GM04503 (cell line): ENCODE measurements around the gene ANTKMT.
"Not testable (repeated sequence)": the region's sequence is repeated elsewhere in the genome, so short reads cannot be mapped to it uniquely, and the experiment has no call there.

Experiments
- DNase-seq: peaks from one replicate; pipeline ENCODE4 v3.0.0-alpha.2; 2012; ENCODE audit warnings: low read depth

ANTKMT gene

DNA sequence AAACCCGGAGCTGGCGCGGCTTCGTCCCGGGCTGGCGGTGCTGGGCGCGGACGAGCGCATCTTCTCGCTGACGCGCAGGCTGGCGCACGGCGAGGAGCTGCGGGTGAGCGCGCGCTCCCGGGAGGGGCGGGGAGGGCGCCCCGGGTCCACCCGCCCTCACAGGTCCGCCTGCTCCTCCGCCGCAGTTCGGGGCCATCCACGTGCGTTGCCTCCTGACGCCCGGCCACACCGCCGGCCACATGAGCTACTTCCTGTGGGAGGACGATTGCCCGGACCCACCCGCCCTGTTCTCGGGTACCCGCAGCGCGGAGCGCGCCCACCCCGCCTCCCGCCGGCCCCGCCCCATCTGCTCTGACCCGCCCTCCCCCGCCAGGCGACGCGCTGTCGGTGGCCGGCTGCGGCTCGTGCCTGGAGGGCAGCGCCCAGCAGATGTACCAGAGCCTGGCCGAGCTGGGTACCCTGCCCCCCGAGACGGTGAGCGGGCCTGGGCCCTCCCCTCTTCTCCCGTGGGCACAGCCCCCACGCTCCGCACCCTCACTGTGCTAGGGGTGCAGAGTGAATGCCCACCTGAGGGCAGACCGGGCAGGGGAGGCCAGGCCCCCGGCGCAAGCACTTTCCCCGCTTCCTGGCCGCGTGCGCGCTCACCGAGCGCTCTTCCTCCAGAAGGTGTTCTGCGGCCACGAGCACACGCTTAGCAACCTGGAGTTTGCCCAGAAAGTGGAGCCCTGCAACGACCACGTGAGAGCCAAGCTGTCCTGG, 7.4 kb downstream of the ANTKMT start:
- no peak for DNase-seq

- no peak for DNase-seq
These were observed 8.2 kb downstream of the ANTKMT start for GRCh38 chr16:728890-729744.

GRCh38 chr16:729768-730665, 9.1 kb downstream of the ANTKMT start:
- DNase-seq: no peak

GRCh38 chr16:730666-731509, 9.9 kb downstream of the ANTKMT start:
- no peak for DNase-seq

DNA sequence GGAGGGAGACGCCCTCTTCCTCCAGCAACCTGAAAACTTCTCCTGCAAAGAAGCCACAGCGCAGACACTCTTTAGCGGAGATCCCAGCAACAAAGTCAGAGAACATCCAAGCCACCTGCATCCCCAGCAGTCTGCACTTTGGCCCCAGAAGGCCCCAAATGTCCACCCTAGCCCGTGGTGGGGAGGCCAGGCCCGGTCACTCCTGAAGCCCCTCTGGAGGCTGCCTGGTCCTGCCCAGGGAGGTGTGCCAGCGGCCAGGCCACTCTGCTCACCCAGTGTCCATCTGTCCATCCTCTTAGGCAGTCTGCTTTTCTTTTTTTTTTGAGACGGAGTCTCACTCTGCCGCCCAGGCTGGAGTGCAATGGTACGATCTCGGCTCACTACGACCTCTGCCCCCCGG, 11.4 kb downstream of the ANTKMT start:
- no peak for DNase-seq

GRCh38 chr16:732936-733335, 12.0 kb downstream of the ANTKMT start:
- no peak for DNase-seq

- no peak for DNase-seq
These were observed 12.6 kb downstream of the ANTKMT start for GRCh38 chr16:733382-734207.

DNA sequence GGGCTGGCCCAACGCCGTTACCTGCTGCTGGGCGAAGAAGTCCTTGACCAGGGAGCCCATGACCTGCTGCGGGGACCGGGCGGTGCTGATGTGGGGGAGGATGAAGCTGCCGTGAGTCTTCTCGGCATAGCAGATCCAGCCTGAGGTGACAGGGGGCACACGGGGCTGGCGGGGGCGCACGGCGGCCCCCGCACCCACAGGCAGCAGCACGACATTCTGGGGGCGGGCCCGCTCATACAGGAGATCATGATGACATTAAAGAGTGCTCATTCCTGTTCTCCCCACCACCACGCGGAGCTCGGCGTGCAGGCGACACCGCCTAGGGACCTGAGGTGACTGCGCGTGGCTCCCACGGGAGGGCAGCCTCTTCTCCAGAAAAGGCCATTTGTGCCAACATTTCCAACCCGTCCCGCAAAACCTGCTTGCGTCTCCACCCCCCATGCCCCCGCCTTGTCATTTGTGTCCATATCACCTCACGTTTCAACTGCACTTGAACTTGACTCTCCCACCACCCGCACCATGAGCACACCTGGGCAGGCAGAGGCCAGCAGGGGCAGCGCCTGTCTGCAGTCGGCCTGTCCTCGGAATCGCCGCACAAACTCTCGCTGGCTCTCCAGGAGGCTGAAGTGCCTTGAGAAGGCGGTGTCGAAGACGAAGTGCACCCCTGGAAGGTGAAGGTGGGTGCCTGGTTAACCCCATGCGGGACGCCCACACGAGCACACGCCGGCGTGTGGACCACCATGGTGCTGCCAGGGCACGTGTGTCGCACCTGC, 13.4 kb downstream of the ANTKMT start:
- no peak for DNase-seq

DNA sequence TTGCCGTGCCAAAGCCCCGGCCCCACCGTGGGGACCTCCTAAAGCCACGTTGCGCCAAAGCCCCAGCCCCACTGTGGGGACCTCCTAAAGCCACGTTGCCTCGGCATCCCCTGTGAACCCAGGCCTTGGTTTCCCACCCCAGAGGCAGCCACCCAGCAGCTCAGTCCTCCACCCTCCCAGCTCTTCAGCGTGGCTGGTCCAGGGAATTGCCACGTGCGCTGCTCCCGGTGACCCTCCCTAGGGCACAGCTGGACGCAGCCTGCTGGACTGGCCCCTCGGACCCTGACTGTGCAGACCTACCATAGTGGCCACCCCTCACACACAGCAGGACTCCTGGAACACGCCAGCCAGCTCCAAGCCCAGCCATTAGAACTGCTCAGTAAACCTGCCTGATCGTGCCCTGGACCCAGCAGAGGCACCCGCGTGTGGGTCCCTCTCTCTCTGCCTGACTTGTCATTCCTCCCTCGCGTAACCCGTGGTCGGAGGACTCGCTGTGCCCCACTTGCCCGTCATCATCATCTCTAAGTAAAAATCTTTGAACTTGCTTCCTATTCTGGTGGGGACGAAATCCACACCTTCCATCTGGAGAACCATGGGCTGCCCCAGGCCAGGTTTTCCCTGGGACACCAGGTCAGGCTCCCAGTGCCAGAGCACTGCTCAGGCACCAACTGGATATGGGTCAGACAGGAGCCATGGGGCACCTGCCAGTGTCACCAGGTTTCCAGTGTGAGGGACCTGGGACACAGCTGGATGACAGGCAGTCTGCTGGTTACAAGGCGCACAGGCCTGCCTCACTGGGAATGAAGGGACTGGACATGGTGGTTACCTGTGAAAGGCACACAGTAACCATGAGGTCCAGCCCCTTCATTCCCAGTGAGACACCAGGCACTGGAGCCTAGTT, 14.3 kb downstream of the ANTKMT start:
- DNase-seq: no peak

GRCh38 chr16:735982-736453, 15.1 kb downstream of the ANTKMT start:
- no peak for DNase-seq

- DNase-seq: no peak
These were observed 16.1 kb downstream of the ANTKMT start for GRCh38 chr16:736936-737481.

DNA sequence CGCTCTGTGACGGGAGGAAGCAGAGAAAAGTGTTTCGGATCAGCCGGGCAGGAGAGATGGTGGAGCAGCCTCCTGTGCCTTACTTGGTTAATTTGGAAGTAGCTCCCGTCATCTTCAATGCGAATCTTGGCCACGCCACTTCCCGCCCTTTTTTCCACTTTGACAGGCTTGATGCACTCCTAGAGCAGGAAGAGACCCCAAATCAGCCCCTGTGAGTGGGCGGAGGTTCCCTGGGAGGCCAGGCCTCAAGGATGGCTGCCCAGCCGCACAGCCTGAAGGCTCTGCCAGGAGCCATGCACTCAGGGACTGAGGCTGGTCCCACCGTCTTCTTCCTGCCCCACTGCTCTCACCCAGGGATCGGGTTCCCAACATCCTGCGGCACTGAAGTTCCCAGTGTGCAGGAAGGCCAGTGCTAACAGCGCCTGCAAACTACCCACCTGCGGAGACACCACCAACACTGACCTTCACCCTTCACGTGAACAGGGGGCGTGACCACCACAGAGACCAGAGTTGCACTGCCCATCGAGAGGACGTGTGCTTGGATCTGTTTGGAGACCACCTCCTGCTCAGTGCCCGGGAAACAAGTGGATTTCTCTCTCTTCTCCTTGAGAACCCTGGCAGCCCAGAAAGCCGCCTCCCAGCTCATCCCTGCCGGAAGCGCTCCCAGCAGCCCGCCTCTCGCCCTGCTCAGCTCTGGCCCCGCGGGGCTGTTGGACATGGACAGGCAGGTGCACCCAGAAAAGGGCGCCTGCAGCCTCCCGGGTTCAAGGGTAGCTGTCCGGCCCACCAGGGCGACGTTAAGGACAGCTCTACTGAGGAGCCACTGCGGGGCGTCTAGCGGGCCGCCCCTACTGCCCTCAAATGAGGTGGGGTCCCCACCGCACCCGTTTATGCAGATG, 18.9 kb downstream of the ANTKMT start:
- DNase-seq: no peak

GRCh38 chr16:740459-740763, 19.5 kb downstream of the ANTKMT start:
- no peak for DNase-seq

DNA sequence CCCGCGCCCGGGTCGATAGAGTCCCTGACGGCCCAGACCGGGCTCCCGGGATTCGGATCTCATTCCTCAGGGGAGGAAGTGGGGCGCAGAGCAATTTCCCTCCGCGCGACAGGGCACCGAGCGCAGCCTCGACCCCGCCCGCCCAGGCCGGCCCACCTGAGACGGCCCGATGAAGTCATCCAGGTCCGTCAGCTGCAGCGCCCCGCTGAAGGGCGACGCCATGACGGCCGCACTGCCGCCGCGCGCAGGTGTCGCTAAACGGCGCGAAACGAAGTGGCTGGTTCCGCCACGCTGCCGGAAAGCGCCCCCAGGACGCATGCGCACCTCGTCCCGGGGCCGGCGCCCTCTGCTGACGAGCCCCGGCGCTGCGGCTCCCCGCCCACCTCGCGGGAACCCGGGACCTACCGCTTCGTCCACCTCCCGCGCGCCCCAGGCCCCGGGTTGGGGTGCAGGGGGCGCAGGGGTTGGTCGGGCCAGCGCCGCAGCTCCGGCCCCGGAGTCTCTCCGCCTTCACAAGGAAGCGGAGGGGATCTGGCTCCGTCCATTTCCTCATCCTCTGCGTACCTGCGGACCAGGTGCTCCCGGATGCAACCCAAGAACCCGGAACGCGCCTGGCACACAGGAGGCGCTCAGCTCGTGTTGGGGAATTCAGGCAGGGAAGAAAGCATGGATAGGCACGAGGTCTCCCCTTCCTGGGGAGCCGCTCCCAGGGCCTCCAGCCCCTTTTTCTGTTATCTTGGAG, 20.0 kb downstream of the ANTKMT start, which contains the start of gene CIAO3:
CIAO3 (minus strand) TSS at position 234 of the 742 bp plus-strand sequence; CDS start at position 222, 12 bp downstream.
- peak; percentile 34 for DNase-seq

- DNase-seq: no peak
These were observed 21.2 kb downstream of the ANTKMT start for GRCh38 chr16:741986-742629.

DNA sequence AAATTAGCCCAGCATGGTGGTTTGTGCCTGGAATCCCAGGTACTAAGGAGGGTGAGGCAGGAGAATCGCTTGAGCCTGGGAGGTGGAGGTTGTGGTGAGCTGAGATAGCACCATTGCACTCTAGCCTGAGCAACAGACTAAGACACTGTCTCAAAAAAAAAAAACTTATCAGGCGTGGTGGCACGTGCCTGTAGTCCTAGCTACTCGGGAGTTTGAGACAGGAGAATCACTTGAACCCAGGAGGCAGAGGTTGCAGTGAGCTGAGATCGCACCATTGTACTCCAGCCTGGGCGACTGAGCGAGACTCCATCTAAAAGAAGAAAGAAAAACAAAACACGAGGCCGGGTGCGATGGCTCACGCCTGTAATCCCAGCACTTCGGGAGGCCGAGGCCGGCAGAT, 21.9 kb downstream of the ANTKMT start:
- not testable (repeated sequence) for DNase-seq
